HG03064 (cell line): Measurements from ENCODE around the gene NCOA1.
"Not testable (repeated sequence)": the region's sequence is repeated elsewhere in the genome, so short reads cannot be mapped to it uniquely, and the experiment has no call there.

Experiments
- ATAC-seq: cut with Tn5 transposase; IDR thresholded peaks from one replicate; pipeline ENCODE4 v1.9.1; 2021; ENCODE audit warnings: low read depth; ENCODE audit not compliant: unreplicated experiment

The NCOA1 gene

GRCh38 chr2:24473626-24474025, 17.4 kb upstream of the NCOA1 start:
- no peak for ATAC-seq

DNA sequence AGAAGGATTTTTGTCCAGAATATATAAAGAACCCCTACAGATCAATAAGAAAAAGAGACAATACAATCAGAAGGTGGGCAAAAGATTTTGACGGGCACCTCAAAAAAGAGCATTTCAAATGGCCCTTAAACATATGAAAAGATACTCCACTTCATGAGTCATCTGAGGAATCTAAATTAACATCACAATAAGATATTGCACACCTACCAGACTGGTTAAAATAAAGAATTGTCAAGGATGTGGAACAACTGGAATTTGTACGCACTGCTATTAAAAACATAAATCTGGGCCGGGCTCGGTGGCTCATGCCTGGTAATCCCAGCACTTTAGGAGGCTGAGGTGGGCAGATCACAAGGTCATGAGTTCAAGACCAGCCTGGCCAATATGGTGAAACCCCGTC, 17.0 kb upstream of the NCOA1 start:
- no peak for ATAC-seq

DNA sequence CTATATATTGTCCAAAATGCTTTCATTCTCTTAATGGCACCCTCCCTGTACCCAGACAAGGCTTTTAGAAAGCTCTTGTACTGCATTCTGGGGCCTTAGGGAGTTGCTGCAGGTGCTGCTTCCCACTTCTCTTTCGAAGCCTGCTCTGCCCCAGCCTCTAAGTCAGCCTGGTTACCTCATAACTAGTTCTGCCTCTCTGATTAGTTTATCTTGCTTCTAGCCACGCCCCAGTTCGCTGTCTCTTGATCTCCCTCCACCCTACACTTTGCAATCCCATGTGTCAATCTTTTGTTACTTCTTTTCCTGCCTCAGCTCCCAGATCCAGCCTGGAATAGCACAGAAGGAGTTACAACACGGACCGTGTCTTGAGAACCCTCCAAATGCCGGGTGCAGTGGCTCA, 13.8 kb upstream of the NCOA1 start:
- ATAC-seq: no peak

DNA sequence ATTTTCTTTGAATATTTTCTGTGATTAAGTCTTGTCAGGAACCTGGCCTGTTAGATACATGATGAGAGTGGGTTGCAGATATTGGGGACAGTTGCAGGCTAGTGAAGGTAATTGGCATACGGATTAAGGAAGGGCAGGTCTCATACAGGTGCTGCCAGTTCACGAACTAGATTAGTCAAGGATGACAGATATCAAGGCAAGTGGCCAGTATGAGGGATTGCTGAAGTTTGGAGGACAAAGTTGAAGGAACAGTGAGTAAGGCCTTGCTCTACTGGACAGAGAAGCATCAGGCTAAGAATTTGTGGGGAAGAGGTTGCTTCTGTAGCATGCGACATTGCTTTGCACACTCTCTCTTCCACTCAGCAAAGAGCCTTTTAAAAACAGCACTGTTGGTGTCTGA, 12.8 kb upstream of the NCOA1 start:
- ATAC-seq: no peak

DNA sequence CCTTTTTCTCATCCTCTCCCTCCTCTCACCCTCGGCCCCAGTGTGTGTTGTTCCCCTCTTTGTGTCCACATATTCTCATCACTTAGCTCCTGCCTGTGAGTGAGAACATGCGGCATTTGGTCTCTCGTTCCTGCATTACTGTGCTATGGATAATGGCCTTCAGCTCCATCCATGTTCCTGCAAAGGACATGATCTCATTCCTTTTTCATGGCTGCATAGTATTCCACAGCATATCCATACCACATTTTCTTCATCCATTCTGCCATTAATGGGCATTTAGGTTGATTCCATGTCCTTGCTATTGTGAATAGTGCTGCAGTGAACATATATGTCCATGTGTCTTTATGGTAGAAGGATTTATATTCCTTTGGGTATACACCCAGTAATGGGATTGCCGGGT, 10.8 kb upstream of the NCOA1 start:
- ATAC-seq: no peak

DNA sequence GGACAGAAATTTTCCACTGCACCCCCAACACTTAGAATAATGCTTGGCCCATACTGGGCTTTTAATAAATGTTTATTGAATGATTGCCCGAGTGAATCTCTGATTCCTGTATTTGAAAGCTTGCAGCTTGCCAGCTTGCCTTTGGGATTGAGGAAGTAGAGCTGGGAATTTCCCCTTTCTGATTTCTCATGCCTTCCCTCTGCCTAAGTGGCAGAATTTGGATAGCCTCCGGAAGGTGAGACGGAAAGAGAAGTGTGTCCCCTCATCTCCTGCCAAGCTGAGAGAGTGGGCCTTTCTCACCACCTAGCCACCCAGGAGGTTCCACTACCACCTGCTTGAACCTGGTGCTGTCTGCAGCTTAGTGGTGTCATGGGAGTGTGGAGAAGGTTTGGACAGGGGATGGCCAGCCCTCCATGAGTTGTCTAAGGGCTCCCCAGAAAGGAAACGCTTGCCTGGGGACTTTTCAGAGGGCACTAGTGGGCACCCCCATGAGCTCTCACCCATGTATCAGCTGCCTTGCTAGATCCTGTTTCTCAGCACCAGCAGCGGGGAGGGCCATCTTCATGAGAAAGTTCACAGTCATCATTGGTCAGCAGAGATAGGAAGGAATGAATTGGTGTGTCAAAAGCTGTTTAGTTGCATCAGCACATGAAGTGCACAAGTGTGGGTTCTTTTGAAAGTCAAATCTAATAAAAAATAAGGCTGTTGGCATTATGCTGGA, 8.6 kb upstream of the NCOA1 start:
- ATAC-seq: no peak

DNA sequence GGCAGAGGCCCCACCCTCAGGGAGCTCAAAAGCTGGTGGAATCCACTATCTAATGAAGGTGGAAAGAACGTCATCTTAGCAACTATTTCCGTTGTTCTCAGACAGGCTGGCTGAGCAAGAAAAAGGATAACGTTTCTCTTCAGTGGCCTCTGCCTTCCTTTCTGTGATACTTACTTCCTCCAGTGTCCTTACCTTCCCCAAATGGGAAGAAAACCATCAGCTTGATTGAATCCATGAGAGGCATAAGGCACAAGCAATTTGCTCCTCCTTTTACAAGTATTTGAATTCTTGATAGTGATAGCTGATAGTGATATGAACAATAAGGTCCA, 8.1 kb upstream of the NCOA1 start:
- ATAC-seq: no peak

DNA sequence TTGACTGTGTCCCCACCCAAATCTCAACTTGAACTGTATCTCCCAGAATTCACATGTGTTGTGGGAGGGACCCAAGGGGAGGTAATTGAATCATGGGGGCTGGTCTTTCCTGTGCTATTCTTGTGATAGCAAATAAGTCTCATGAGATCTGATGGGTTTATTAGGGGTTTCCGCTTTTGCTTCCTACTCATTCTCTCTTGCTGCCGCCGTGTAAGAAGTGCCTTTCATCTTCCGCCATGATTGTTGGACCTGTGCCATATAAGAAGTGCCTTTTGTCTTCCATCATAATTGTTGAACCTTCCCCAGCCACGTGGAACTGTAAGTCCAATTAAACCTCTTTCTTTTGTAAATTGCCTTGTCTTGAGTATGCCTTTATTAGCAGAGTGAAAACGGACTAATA, 6.4 kb upstream of the NCOA1 start:
- ATAC-seq: not testable (repeated sequence)

DNA sequence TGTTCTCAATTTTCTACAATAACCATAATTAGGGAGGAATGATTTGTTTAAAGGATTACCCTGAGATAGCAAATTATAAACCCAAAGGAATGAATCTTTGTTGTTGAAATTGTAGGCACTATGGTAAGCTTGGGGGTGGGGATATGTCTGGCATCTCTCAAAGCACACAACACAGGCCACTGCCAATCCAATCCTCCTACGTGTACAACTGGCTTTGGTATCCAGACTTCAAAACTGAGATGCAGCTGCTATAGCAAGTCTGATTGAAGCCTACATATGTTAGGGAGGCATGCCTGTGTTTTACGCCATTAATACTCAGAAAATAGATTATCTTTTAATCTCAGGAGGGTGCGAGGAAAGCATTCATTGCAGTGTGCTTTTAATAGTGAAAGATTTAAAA, 5.9 kb upstream of the NCOA1 start:
- ATAC-seq: no peak

- ATAC-seq: no peak
Measured at GRCh38 chr2:24486636-24487205, 4.3 kb upstream of the NCOA1 start.

DNA sequence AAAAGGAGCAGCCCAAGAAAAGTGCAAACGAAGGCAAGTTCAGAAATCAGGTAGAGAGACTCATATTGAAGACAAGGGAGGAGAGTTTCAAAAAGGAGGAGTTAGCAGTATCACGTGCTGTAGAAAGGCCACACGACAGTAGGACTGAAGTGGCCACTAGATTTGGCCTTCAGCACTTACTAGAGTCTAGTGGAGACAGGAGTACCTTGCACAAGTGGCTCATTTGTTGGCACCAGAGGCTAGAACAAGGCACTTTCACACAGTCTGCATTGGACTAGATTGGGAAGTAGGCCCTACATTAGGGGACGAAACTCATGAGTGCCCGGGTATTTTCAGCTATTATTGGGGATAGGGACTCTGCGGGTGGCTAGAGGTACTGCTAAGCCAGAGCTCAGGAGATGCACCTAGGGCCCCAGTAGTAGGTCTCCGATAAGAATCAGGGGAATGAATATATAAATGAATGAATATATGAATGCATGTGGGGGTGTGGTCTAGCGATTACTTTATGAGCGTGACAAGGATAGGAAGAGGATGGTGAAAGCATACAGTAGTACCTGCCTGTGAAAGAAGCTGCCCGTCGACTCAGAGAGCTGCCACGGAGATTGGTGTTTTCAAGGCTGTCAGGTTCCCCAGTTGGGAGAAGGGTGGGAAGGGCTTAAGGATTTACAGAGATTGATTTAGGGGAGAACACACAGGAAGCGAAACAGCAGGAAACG, 1.4 kb upstream of the NCOA1 start:
- no peak for ATAC-seq

DNA sequence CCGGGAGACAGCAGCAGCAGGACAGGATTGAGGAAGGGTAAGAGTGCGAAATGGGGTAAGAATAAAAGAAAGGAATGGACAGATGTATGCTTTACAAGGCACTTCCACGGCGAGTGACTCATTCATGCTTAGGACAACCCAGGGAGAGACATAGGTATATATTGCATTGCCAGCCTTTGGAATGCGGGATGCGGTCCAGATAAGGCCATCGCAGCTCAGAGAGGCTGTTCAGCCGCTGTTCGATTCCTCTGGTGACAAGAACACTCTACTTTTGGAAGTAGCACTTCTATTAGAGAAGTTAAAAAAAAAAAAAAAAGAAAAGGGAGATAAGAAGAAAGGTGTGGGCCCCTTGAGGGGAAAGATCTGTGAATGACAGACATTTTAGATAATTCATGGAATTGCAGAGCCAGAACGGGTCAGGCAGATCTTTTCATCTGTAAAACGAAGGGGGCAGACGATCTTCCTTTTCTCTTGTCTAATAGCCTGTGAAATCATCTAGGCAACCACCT, 819 bp upstream of the NCOA1 start:
- ATAC-seq: no peak

GRCh38 chr2:24491542-24492420, 727 bp downstream of the NCOA1 start:
- ATAC-seq: peak; percentile 32

GRCh38 chr2:24492421-24493279, 1.6 kb downstream of the NCOA1 start:
- peak; percentile 8 for ATAC-seq

GRCh38 chr2:24493713-24494112, 2.7 kb downstream of the NCOA1 start:
- no peak for ATAC-seq

- ATAC-seq: no peak
Measured at GRCh38 chr2:24494410-24494809, 3.4 kb downstream of the NCOA1 start.

DNA sequence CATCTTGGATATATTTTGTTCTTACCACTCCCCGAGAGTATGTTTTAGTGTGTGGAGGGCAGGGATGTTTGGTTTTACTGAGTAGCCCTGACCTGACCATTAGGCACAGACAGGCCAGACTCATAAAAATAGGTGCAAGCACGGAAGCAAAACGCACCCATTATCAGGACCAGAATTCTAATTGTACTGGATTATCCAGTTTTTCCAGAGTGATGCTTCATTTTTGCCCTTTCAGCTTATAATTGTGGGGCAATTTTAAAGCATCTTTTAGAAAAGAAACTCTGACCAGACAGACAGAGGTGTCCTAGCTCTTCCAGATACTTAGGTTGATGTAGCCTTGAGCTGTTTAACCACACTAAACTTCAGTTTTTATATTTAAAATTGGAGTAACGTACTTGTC, 4.4 kb downstream of the NCOA1 start:
- no peak for ATAC-seq

GRCh38 chr2:24496959-24497358, 5.9 kb downstream of the NCOA1 start:
- no peak for ATAC-seq

DNA sequence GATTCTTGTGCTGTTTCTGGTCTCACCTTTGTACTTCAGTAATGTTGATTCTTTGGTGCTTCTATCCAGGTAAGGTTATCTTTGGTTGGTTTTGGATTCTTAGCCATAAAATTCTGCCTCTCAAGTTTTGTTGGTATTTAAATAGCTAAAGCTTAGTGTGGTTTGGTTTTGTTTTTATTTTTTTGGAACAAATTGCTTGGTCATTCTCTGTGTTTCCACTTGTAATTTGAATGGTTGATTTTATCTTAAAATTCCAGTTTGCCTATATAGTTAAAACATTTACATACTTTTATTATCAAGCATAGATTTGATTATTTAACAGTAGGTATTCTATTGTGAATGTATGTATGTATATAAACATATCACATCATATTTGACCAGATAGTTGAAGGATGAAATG, 6.6 kb downstream of the NCOA1 start:
- ATAC-seq: no peak

DNA sequence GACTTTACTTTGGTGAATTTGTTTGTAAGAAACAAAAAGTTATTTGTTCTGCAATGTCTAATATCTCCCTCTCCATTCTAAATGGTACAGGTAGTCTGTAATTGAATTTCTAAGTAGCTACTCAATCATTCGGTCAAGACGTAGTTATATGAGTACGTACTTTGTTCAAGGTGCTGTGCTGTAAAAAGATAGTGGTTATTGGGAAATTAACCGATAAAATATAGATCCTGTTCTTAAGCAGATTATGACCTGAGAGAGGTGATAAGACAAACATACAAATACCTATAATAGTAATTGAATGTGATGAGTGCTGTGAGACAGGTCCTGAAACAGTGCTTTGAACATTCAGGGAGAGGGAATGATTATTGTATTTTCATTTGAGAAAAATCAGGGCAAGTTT, 7.1 kb downstream of the NCOA1 start:
- ATAC-seq: no peak
